ENCODE measurements around the gene ARL6IP4.

ARL6IP4 gene

DNA sequence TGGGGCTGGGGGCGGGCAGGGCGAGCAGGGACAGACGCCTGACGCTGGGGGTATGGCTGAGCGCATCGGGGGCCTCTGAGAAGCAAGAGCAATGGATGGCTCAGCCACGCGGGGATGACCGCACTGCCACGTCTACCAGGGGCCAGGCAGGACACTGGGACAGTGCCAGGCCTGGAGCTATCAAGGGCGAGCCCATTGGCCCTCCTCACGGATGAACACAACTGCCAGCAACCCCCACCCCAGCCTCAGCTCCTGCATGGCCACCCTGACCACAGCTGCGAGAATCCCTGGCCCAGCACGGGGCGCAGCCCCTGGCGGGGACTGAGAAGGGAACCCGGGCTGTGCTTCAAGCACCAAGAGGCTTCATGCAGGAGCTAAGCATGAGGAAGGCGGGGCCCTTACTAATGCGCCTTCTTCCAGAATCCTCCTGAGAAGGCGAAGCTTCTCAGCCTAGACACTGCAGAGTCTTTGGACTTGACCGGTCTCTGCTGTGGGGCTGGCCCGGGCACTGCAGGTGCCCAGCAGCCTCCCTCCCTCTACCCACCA, 9.5 kb downstream of the ARL6IP4 start:
- no peak for DNase-seq (ENCODE audit: low read depth in 1 of 2, low spot score in 1 of 2)

DNA sequence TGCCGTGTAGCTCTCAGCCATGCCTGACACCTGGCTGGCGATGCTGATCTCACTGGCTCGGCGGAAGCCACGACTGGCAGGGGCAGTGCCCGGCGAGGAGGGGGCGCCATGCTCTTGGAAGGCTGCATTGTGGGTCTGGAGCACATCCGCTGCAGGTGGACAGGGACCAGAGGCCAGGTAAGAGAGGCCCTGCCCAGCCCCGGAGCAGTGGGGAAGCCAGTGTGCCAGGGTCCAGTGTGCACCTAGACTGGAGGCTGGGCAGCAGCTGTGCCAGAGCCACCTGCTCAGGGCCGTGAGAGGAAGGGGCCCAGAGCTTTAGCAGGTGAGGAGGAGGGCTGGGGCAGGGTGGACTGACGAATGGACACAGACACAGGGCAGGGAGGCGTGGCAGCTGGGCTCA, 10.1 kb downstream of the ARL6IP4 start:
- no peak for DNase-seq (ENCODE audit: low read depth in 1 of 2, low spot score in 1 of 2)

GRCh38 chr12:122990961-122991622, 10.6 kb downstream of the ARL6IP4 start:
- DNase-seq (ENCODE audit: low read depth in 1 of 2, low spot score in 1 of 2), result no peak

DNA sequence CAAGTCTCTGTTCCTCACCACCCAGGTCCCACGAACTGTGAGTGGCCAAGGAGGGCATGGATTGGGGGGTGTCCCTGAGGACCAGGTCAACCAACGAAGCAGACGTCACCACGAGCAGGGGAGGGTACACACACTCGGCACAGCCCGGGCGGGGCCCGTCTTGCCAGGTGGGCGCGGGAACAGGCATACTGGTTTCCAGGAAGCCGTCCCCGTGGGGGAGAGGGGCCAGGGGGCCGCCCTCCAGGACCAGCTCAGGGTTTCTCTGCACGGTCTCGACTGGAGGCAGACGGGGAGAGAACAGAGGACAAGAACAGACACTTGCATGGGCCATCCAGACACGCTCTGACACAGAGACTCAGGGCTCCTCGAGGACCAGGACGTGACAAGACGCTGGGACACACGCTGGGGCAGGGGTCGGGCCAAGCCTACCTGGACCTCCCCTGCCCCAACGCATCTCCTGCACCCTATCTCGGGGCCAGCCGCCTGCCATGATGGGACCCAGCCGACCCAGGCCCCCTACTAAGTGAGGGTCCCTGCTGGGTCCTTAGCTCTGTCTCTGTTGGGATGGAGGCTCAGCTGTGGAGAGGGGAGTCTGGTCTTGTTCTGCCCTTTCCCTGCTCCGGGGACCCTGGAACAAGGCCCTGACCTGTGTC, 11.3 kb downstream of the ARL6IP4 start:
- DNase-seq (ENCODE audit: low read depth in 1 of 2, low spot score in 1 of 2), result no peak

DNA sequence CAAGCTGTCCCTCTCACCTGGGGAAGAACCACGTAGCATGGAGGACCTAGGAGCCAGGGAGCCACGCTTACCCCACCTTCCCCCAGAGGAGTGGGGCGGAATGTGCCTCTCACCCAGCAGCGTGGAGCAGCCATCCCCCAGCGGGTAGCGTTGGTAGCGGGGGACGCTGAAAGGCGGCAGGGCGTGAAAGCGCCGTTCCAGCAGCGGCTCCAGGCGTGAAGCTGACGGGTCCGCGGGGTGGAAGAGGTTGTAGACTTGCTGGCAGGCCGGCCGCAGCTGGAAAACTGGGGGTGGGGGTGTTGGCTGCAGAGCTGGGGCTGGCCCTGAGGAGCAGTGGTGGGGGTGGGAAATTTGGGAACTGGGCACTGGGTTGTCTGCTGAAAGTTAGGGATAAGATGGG, 11.9 kb downstream of the ARL6IP4 start:
- no peak for DNase-seq (ENCODE audit: low read depth in 1 of 2, low spot score in 1 of 2)

GRCh38 chr12:122994140-122994675, 13.7 kb downstream of the ARL6IP4 start:
- no peak for DNase-seq (ENCODE audit: low read depth in 1 of 2, low spot score in 1 of 2)

DNA sequence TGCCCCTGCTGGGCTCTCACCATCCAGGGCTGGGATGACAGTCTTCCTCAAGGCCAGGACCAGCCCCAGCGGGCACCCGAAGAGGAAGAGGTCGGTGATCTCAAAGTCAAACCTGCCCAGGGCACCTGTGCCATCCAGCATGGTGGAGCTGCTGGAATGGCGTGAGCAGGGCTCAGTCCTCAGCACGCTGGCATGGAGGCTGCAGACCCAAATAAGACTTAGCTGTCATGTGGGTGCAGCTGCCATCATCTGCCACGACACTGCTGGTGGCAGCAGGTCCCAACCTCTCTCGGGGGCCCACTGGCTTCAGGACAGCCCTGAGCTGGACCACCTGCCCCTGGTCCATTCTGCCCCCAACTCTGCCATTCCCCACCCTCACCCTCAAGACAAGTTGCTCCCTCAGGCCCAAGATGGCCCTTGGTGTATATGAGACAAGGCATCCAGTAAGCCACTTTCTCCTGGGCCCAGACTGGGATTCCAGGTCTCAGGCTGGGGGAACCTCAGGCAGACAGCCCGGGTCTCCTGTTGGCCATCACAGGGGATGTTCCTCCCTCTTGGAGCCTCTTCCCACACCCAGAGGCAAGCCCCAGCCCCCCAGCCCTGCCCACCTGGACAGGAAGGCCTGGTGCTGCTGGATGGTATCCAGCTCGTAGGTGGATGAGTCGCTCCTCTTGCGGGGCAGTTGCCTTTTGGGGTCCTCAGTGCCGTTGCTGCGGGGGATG, 14.5 kb downstream of the ARL6IP4 start:
- no peak for DNase-seq (ENCODE audit: low read depth in 1 of 2, low spot score in 1 of 2)

- DNase-seq (ENCODE audit: low read depth in 1 of 2, low spot score in 1 of 2), result no peak
Measured at GRCh38 chr12:122995503-122996187, 15.2 kb downstream of the ARL6IP4 start.

- no peak for DNase-seq (ENCODE audit: low read depth in 1 of 2, low spot score in 1 of 2)
Measured at GRCh38 chr12:122996188-122996601, 15.7 kb downstream of the ARL6IP4 start.

DNA sequence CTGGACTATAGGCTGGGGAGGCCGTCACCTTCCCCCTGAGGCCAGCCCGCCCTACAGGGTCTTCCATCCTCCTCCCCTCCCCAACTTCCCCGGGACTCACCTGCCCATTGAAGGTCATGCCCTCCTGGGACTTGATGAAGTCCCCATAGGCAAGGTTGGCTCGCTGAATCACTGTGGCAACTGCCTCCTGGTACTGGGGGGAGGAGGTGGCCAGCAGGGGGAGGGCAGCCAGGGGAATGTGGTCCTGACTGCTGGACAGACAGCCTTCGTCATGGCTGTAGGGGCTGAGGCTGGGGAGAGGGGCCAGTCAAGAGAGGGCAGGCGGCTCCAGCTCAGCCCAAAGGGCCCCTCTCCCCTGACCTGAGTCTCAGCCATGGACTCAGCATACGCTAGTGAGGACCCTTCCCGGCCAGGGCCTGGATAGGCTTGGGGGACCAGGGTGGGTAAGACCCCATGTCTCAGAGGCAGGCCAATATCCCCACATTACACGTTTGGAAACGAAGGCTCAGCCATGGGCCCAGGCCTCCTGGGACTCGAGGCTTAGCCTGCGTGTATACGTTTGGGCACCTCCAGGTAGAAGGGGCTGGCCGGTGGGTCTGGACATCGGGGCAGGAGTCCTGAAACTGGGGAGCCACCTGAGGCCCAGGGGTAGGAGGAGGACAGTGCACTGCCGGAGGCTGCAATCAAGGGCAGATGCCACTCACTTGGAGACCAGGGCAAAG, 16.3 kb downstream of the ARL6IP4 start:
- no peak for DNase-seq (ENCODE audit: low read depth in 1 of 2, low spot score in 1 of 2)

GRCh38 chr12:122997343-122998250, 17.1 kb downstream of the ARL6IP4 start:
- DNase-seq (ENCODE audit: low read depth in 1 of 2, low spot score in 1 of 2), result no peak

GRCh38 chr12:122998316-122998715, 17.8 kb downstream of the ARL6IP4 start:
- no peak for DNase-seq (ENCODE audit: low read depth in 1 of 2, low spot score in 1 of 2)

DNA sequence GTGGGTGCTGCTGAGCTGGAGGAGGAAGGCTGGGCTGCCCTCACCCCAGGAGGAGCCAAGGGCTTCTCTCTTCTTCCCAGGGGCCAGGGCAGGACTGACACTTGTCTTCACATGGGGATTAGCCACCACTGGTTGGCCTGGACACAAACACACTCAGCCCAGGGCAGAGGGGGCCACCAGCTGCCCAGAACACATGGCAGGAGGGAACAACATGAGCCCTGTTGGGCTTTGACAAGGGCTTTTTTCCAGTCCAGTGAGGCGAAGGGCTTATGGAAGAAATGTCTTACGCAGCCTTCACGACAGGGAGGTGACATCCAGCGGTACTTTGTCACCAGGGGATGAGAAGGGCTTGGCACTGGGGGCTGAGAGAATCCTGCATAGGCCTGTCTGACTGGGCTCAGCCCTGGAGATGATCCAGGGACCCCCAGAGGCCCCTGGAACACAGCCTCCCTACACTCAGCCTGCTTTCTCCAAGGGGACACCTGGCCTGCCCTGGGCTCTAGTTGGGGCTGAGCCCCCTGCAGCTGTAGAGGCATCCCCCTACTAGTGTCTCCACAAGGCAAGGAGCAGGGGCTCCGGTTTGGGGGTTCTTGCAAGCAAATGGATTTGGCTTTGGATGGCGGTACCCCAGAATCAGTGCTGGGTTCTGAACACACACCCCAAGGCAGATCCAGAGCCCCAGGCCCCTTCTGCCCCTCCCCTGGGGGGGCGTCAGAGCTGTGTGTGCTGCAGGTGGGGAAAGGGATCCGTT, 18.9 kb downstream of the ARL6IP4 start:
- no peak for DNase-seq (ENCODE audit: low read depth in 1 of 2, low spot score in 1 of 2)

- no peak for DNase-seq (ENCODE audit: low read depth in 1 of 2, low spot score in 1 of 2)
Measured at GRCh38 chr12:122999986-123000420, 19.5 kb downstream of the ARL6IP4 start.

DNA sequence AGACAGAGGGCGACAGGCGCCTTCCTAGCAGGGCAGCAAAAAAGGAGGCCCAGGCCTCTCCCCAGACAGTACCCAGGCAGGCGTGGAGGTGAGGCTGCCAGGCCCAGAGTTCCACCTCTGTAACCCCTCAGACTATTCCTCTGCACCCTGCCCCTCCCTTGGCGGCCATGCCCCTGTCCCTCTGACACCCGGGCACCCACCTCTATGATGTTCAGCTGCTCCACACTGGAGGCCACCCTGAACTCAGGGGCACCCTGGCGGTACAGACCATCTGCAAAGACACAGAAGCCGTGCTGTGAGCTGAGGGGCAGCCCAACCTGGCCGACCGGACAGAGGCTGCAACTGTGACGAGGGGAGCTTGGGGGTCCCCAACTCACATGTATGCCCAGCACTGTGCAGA, 20.1 kb downstream of the ARL6IP4 start:
- DNase-seq (ENCODE audit: low read depth in 1 of 2, low spot score in 1 of 2), result no peak

DNA sequence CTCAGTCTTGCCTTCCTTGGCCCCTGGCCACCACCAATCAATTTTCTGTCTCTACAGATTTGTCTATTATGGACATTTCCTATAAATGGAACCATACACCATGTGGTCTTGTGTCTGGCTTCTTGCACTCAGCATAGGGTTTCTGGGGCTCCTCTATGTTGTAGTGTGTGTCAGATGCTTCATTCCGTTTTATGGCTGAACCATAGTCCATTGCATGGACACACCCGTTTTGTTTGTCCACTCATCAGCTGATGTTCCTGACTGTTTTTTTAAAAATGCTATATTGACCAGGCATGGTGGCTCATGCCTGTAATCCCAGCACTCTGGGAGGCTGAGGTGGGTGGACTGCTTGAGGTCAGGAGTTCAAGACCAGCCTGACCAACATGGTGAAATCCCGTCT, 21.0 kb downstream of the ARL6IP4 start:
- DNase-seq (ENCODE audit: low read depth in 1 of 2, low spot score in 1 of 2), result no peak

DNA sequence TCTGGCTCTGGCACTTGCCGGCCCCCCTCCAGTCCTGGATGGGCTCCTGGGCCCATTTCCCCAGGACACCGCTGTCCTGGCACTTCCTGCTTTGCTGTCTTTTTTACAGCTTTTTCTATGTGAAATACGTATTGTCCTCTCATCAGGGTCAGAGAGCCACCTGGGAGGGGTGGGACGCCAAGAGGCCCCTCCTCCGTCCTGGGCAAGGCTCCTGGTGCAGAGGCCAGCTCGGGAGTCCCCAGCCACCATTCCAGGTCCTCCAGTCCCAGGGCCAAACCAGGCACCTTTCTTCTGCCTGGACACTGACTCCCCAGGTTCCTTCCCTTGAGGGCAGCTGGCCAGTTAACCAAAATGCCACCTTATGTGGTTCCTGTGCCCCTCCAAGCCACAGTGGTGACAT, 22.8 kb downstream of the ARL6IP4 start:
- no peak for DNase-seq (ENCODE audit: low read depth in 1 of 2, low spot score in 1 of 2)

GRCh38 chr12:123004287-123004686, 23.8 kb downstream of the ARL6IP4 start:
- DNase-seq (ENCODE audit: low read depth in 1 of 2, low spot score in 1 of 2), result no peak
